Stimulated activated CD8-positive, alpha-beta memory T cell treated with anti-CD3 and anti-CD28 coated beads, Interleukin-2, amount 100 ng/mL, for 48 hours (primary cell): ENCODE data around the gene TECTB.
"Not testable (repeated sequence)": the region's sequence is repeated elsewhere in the genome, so short reads cannot be mapped to it uniquely, and the experiment has no call there.

Experiments
- DNase-seq, 2 donors: peaks; one replicate each; pipeline ENCODE4 v3.0.0-alpha.2; 2020; ENCODE audit warnings: low read depth in 2 of 2

The TECTB gene

GRCh38 chr10:112283100-112283499, at the start of gene TECTB:
Gene TECTB, plus strand, starts transcription at chr10:112283400. Its CDS starts 335 bp downstream, at chr10:112283735.
- DNase-seq: no peak

DNA sequence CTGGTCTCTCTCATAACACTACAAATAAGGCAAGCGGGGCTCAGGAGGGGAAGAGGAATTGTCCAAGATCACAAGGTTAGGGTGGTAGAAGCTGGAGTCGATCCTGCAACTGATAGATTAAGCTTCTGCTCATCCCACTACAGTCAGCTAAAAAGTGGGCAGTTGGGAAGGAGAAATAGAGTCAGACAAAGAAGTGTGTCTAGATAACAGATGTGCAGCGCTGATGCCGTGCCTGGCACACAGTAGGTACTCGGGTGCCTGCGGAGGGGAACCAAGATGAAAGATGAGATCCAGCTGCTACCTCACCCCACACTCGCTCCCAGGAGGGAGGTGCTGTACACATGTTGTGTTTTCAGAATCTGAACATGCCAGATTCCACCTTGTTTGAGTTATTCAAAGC, 48.1 kb upstream of the TECTB start:
- DNase-seq: no peak

- DNase-seq: no peak
Measured at GRCh38 chr10:112235920-112236319, 47.3 kb upstream of the TECTB start.

DNA sequence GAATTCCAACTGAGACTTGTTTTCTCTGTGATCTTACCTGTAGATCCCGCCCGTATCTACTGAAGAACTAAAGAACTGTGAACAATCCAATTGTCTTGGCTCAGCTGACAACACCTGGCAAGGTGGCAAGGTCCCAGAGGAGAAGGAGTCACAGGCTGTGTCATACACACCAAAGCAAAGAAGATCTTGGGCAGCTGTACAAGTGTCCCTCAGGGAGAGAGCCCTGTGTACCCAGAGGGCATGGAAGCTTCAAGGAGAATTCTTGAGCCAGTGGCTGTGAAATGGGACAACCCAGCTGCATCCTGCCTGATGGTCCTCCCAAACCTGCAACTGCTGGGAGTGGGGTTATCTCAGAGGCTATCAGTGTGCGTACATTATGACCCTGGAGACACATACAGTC, 46.7 kb upstream of the TECTB start:
- DNase-seq: no peak

DNA sequence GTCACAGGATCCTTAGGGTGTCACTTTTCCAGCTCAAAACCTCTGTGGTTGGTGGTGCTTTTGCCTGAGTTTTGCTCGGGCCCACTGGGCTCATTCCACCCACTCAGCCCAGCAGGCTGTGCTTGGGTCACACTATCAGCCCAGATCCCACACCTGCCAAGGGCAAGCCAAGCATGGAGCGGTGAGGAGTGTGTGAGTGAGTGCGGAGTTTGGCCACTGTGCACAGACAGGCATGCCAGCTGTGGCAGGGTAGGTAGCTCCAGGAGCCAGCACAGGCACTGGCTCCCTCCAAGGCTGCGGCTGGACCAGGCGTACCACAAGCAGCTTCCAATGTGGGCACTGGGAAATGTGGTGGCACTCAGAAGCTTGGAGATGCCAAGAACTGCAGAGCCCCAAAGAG, 43.9 kb upstream of the TECTB start:
- no peak for DNase-seq

- no peak for DNase-seq
Measured at GRCh38 chr10:112240441-112240840, 42.8 kb upstream of the TECTB start.

DNA sequence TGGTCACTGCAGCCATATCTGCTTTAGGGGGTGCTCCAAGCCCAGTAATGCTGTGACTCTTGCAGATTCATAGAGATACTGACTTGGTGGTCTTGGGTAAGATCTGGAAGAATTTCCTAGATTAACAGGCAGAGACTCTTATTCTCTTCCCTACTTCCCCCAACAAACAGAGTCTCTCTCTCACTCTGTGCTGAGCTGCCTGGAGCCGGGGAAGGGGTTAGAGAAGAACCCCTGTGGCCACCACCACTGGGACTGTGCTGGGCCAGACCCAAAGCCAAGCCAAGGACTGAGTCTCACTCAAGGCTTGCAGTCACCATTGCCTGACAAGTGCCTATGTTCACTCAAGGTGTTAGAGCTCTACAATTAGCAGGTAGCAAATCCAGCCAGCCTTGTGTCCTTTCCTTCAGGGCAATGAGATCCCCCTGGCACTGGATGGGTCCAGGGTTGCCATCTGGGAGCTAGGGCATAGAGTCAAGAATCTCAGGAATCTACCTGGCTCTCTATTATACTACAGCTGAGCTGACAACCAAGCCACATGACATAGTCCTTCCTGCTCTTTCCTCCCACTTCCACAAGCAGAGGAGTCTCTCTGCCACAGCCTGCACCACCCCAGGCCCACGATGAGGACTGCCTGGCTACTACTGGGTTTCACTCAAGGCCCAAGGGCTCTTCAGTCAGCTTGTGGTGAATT, 41.4 kb upstream of the TECTB start:
- DNase-seq: no peak

GRCh38 chr10:112242769-112243168, 40.4 kb upstream of the TECTB start:
- DNase-seq: no peak

DNA sequence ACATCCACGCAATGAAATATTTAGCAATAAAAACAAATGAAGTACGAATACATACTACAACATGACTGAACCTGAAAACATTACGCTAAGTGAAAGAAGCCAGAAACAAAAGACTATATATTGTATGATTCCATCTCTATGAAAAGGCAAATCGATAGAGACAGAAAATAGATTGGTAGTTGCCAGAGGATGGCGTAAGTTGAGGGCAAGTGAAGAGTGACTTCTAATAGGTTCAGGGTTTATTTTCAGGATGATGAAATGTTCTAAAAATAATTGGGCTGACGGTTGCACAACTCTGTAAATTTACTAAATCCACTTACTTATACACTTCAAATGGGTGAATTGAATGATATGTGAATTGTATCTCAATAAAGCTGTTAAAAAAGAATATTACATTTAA, 39.5 kb upstream of the TECTB start:
- DNase-seq: no peak

GRCh38 chr10:112244197-112244596, 39.0 kb upstream of the TECTB start:
- DNase-seq: no peak

DNA sequence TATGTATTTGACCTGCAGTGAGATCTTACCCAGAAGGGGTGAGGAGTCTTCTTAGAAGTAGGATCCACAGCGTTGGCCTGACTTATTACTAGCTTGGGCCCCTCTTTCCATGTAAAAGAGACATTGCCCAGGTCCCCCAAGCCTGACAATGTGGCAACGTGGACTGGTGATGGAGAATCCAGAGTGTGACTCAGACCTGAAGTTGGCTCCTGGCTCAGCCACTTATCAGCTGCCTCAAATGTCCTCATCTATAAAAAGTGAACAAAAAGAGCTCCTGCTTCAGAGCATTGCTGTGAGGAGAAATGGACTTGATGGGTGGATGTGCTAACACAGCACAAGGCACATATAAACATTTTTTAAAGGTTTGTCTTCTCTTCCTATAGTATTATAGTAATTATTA, 35.4 kb upstream of the TECTB start:
- DNase-seq: no peak

GRCh38 chr10:112248584-112249295, 34.5 kb upstream of the TECTB start:
- DNase-seq: no peak

DNA sequence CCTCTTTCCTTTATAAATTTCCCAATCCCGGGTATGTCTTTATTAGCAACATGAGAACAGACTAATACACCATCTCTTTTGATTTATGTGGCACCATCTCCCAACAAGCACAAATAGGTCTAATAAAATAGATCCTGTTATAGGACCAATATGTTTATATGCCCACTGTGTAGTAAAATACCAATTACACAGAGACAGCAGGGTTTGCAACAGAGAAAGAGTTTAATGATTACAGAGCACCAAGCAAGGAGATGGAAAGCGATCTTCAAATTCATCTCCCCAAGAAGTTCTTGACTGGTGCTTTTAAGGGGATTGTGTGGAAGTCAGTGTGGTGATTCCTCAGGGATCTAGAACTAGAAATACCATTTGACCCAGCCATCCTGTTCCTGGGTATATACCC, 33.5 kb upstream of the TECTB start:
- no peak for DNase-seq

- DNase-seq: no peak
Measured at GRCh38 chr10:112250555-112250954, 32.6 kb upstream of the TECTB start.

GRCh38 chr10:112251238-112251637, 32.0 kb upstream of the TECTB start:
- DNase-seq: not testable (repeated sequence)

- no peak for DNase-seq
Measured at GRCh38 chr10:112258407-112258806, 24.8 kb upstream of the TECTB start.

DNA sequence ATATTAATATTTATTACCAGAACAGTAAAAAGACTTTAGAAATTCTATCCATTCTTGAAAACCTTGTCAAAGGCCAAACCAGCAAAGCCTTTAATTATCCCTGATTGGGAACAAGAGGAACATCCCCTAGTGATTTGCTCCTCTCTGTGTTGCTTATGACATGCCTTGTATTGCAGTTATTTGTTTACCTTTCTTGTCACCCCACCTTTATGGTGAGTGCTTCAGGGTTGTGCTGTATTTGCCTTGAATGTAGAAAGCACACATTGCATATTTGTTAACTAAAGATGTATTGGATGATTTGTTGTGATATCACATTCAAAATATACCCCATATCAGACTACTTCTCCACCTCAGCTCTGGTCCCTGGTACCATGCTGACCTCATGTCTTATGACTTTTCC, 23.5 kb upstream of the TECTB start:
- no peak for DNase-seq

DNA sequence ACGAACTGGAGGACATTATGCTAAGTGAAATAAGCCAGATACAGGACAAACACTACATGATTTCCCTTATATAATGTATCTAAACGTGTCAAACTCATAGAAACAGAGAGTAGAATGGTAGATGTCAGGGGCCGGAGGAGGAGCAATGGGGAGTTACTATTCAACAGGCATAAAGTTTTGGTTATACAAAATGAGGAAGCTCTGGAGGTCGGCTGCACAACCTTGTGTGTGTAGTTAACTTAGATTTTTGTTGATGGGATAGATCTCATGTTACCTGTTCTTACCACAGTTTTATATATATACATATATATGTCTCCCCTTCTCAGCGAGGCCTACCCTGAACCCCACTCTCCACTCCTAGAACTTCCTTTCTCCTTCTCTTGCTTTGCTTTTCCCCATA, 22.4 kb upstream of the TECTB start:
- DNase-seq: no peak

- DNase-seq: no peak
Measured at GRCh38 chr10:112261281-112261822, 21.8 kb upstream of the TECTB start.

DNA sequence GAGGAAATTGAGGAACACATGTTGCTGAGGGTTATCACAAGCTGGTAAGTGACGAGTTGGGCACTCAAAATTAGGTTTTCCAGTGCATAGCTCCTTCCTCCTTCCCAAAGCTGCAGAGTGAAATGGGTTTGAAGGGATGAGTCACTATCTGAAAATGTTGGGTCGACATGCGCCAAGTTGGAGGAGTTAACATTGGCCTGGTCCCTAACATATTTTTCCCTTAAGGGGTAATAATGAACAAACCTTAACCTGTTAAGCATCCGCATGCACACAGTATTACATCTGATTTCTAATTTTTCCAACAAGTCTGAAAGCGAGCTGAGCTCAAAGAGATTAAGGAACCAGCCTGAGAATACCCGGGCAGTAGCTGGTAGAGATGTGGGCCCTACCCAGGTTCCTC, 20.7 kb upstream of the TECTB start:
- DNase-seq: no peak

GRCh38 chr10:112265745-112266144, 17.5 kb upstream of the TECTB start:
- no peak for DNase-seq

DNA sequence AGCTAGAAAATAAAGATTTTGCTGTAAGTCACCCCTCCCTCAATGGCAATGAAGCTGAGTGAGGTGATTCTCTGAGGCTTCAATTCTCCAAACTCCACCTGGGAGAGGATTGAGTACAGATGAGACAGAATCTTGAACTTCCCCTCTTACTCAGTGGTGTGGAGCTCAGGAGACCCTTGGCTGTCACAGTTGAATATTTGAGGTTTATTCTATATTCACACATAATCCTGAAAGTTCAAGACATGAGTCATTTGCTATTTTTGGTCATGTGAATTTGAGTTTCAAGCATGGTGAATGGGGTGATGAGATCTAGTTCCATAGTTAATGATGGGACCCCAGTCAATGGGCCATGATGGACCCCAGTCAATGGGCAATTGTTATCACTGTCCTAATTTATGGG, 13.9 kb upstream of the TECTB start:
- no peak for DNase-seq

GRCh38 chr10:112271982-112272381, 11.2 kb upstream of the TECTB start:
- no peak for DNase-seq
